NCI-H146 treated with DMSO at 0.1 percent for 48 hours (cell line): ENCODE data around the gene TMEM156.
"Not testable (repeated sequence)": the region's sequence is repeated elsewhere in the genome, so short reads cannot be mapped to it uniquely, and the experiment has no call there.

Experiments
- DNase-seq: peaks from one replicate; lab custom pipeline; 2025; ENCODE audit not compliant: unreplicated experiment; lab: John Stamatoyannopoulos, UW

TMEM156 gene

DNA sequence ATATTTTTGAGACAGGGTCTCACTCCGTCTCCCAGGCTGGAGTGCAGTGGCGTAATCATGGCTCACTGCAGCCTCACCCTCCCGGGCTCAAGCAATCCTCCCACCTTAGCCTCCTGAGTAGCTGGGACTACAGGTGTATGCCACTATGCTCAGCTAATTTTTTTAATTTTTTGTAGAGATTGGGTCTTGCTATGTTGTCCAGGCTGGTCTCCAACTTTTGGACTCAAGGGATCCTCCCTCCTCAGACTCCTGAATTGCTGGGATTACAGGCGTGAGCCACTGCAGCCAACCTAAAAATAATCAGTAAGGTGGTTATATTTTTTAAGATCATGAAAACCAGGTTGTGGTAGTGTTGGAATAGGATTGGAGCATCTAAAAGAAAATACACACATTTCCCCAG, 38.1 kb downstream of the TMEM156 start:
- no peak for DNase-seq

GRCh38 chr4:38993683-38994082, 38.5 kb downstream of the TMEM156 start:
- DNase-seq, result no peak

GRCh38 chr4:38990241-38990640, 42.0 kb downstream of the TMEM156 start:
- DNase-seq, result no peak

DNA sequence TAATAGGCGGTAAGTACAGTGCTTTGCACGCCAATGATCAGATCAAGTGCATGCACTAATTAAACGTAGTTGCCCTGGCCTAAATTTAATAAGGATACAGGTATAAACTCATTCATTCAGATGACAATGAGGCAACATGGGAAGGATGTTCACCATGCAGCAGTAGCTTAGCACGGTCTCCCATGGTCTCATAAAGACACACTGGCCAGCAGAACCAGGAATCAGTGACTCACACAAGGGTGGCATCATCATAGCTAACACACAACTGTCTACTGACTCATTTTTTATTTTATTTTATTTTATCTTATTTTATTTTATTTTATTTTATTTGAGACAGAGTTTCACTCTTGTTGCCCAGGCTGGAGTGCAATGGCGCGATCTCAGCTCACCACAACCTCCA, 42.7 kb downstream of the TMEM156 start:
- DNase-seq, result no peak

GRCh38 chr4:38988353-38988752, 43.9 kb downstream of the TMEM156 start:
- DNase-seq, result not testable (repeated sequence)

GRCh38 chr4:38987491-38987890, 44.7 kb downstream of the TMEM156 start:
- DNase-seq, result no peak

GRCh38 chr4:38985410-38986100, 46.7 kb downstream of the TMEM156 start:
- no peak for DNase-seq

- no peak for DNase-seq
These were observed 48.2 kb downstream of the TMEM156 start for GRCh38 chr4:38983787-38984598.

- no peak for DNase-seq
These were observed 48.9 kb downstream of the TMEM156 start for GRCh38 chr4:38983291-38983690.

- no peak for DNase-seq
These were observed 49.7 kb downstream of the TMEM156 start for GRCh38 chr4:38982361-38983095.

DNA sequence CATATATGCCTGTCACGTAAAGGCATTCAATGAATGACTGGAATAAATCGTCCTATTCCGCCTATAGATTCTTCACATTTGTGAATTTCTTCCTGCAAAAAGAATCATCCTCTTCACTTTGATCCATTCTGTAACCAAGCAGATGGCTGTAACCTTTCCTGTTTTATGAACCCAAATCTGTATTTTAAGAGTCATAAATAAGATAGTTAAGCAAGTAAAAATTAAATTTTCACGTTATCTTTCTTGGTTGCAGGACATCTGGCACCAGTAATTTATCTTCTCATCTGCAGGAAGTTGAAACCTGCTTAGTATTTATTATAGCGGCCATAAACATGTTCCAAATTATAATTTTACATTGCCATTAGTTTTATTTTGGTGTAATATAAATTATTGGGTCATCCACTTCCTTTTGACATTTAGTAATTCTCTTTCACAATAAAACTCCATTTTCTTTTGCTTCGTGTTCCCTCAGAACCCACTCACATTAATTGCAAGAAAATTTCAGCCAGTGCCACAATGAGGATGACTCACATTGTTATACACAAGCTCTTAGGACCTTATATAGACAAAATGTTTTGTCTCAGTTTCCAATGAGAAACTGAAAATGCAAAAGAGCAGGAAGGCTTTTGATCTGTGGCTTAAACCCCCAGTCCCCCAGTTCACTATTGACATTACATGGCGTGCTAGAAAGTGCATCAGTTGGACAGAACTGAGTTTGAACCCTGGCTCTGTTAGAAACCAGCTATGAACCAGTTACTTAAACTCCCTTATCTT, 51.1 kb downstream of the TMEM156 start:
- no peak for DNase-seq

DNA sequence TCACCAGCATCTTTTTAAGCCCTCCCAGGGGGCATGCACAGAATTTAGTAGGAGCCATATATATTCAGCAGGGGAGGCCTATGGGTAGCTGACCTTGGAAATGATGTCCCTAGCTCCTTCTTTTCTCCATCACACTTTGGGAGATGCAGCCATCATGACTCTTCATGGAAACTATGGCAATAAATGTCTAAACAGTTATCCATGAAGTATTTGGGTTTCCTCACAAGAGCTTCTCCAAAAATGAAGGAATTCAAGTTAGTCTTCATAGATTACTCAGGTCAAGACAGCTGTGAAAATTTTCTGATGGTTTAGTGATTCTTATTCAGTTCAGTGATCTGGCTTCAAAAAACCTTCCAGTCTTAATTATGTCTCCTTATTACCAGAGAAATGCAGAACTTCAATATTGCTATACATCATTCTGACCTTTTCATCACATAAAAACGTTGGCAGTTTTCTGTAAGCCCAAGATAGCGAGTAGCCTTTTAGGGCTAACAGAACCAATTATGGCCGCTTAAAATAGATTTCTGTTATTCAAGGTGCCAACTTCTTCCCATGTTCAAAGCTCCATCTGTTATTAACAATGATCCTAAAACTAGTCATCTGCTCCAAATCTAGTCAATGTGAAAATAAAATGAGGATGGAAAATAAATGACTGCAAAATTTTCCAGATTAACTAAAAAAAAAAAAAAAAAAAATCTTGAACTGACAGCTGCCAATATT, 52.5 kb downstream of the TMEM156 start:
- no peak for DNase-seq

DNA sequence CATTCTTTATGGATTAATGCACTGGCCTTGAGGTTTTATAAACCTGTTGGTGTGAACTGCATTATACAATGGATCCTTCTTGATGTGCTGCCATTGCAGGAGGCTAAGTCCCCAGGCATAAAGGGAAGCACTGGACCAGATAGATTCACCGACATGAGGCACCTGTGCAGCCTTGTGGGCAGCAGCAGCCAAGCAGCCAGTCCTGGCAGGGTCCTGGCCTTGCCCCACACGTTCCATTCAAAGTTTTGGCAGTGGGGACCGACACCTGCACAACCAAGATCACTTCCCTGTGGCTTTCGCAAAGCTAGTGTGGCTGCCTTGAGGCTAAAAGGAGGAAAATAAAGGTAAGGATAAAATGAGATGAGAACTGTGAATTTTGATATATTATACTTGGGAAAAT, 53.1 kb downstream of the TMEM156 start:
- DNase-seq, result no peak

DNA sequence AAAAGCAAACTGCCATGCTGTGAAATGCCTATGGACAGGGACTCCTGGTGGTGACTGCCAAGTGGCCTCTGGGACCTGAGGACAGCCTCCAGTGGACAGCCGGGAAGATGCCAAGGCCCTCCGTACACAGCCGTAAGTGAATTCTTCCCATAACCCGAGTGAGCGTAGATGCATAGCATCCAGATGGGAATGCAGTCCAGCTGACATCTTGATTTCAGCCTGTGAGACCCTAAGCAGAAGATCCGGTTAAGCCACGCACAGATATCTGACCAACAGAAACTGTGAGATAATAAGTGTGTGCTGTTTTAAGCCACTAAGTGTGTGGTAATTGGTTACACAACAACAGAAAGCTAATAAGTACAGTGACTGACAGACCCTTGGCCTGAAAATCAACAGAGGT, 55.9 kb downstream of the TMEM156 start:
- DNase-seq, result no peak

DNA sequence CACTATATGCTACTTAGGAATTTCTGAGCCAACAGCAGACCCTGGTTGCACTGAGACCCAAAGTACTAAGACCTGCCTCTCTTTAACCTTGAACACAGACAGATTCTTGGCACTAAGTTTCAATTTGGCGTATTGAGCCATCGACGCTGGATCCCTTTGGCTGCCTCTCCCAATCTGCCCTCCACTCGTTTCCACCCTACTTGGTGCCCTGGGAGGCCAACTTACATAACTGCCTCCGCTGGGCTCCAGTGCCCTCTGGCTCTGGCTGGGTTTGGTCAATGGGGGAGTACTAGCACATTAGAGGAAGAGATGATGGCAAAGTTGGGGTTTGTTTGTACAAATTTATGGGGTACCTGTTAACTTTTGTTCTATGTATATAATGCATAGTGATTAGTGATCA, 63.5 kb downstream of the TMEM156 start:
- no peak for DNase-seq

DNA sequence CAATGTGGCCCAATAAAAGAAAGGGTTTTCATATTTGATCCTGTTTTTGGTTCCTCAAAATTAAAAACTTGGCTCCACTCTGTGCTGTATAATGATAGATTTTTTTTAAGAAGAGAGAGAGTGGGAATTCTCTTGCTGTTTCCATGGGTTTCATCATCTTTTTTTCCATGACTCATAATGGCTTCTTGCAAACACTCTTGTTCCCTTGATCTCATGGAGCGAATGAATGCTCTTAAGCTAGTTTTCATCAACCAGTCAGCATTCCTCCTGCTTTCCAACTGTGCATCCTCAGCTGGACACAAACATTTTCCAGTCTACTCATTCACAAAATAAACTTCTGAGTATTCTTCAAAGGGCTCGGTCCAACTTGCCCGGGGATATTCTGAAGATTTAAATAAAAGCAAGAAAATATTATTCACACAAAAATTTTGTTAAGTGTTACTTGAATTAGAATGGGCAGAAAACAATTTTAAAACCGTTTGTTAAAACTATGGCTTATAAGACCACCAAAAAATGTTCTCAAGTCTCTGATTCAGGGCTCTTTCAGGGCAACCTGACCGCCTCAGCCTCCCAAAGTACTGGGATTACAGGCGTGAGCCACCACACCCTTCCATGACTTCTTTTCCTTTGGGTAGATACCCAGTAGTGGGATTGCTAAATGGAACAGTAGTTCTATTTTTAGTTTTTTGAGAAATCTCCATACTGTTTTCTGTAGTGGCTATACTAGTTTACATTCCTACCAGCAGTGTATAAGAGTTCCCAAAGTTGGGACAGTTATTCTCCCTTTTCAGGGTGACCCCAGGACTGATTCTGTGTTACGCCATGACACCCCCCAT, 64.7 kb downstream of the TMEM156 start:
- no peak for DNase-seq

DNA sequence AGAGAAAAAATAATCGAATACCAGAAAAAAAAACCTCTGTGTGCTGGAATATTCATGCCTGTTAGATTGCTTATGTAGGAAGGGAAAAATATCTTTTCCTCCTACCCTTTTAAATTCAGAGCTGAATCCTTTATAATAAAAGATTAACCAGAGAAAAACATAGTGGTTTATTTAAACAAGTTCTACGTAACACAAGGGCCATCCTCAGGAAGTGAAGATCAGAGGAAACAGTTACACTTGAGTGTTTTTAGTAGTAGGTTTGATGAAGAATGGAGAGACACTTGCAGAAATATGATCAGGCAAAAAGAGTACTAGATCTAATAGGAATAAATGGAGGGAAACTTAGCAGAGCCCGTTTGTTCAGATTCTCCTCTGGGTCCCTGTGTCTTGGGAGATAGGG, 66.3 kb downstream of the TMEM156 start:
- DNase-seq, result no peak

DNA sequence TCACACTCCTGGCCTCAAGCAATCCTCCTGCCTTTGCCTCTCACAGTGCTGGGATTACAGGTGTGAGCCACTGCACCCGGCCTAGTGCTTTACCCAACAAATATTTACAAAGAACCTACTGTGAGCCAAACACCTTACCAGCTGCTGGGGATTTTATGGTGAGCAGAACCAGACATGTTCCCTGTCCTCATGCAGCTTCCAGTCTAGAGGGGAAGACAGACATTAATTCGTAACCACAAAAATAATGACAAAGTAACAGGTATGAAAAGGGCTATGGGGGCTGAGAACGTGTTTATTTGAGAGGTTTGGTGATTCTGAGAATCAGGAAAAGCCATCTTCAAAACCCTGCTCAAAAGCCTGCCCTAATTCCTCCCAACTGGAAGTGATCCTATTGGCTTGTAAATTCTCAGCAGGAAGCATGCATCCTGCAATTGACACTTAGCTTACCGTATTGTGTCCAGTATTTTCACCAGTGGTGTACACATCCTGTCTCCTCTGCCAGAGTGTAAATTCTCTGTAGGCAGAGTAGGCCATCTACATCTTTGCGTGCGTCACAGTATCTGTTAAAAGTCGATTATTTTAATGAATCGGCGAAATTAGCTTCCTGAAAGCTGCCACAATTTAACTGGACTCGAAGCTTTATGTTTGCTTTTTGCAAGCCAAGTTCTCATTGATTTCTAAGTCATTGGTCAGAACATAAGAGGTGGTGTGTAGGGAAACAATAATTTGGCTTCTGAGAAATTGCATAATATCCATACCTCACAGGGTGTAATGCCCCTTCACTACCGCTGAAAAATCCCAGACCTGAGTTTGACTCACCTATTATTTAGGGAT, 67.0 kb downstream of the TMEM156 start:
- no peak for DNase-seq

GRCh38 chr4:38959248-38959647, 73.0 kb downstream of the TMEM156 start:
- not testable (repeated sequence) for DNase-seq
